GM13976 (cell line): ENCODE results near the gene HSPB6.

ENCODE experiments used
- DNase-seq: peaks from one replicate; pipeline ENCODE4 v3.0.0; 2012; ENCODE audit warnings: low spot score
- in situ Hi-C: fragments of 300-500 bp; cut with MboI; formaldehyde crosslinking; loops from one replicate; pipeline ENCODE4 v1.12.0; 2022; ENCODE audit warnings: low sequenced_read_pairs, mixed read lengths, inconsistent platforms; ENCODE audit not compliant: unreplicated experiment
- TF ChIP-seq, protein P1 (sequence below): IDR thresholded peaks from 2 replicates; pipeline ENCODE4 v1.5.1; 2012; ENCODE audit warnings: borderline replicate concordance, mild to moderate bottlenecking; ENCODE audit not compliant: insufficient read depth; ENCODE audit errors: extremely low read depth, missing control alignments, control extremely low read depth

HSPB6 gene

DNA sequence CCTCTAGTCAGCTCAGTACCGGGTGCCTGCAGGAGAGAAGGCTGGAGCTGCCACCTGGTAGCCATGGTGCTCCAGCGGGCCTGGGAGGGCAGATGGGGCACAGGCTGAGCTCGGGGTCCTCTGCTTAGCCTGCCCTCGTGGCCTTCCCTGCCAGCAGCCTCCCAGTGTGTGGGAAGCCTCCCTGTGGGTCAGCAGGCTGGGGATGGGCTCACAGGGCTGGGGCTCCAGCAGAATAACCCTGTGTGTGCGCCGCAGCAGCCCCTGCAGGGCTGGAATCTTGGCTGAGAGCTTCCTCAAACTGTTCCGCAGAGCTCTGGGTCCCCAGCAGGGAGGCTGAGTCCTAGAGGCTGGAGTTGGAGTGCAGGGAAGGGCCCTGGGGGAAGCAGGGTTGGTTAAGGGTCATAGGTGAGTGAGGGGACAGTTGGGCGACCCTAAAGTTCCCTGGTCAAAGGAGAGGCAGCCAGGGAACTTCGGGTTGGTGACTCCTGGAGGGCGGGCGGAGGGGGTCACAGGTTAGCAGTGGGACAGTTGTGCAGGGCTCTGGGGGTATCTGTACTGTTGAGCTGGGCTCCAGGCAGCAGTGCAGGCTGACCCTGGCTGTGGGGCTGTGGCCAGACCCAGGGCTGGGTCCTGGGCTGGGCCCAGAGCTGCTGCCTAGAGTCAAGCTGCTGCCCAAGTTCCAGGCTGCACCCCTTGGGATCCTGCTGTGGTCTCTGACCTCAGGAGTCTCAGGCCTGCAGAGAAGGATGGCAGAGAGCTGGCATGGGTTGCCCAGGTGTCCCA lies 32.6 kb upstream of the HSPB6 start:
- DNase-seq, result no peak
- TF ChIP-seq, protein P1, sequence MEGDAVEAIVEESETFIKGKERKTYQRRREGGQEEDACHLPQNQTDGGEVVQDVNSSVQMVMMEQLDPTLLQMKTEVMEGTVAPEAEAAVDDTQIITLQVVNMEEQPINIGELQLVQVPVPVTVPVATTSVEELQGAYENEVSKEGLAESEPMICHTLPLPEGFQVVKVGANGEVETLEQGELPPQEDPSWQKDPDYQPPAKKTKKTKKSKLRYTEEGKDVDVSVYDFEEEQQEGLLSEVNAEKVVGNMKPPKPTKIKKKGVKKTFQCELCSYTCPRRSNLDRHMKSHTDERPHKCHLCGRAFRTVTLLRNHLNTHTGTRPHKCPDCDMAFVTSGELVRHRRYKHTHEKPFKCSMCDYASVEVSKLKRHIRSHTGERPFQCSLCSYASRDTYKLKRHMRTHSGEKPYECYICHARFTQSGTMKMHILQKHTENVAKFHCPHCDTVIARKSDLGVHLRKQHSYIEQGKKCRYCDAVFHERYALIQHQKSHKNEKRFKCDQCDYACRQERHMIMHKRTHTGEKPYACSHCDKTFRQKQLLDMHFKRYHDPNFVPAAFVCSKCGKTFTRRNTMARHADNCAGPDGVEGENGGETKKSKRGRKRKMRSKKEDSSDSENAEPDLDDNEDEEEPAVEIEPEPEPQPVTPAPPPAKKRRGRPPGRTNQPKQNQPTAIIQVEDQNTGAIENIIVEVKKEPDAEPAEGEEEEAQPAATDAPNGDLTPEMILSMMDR, result no peak
- in situ Hi-C loops, result no loop called here

DNA sequence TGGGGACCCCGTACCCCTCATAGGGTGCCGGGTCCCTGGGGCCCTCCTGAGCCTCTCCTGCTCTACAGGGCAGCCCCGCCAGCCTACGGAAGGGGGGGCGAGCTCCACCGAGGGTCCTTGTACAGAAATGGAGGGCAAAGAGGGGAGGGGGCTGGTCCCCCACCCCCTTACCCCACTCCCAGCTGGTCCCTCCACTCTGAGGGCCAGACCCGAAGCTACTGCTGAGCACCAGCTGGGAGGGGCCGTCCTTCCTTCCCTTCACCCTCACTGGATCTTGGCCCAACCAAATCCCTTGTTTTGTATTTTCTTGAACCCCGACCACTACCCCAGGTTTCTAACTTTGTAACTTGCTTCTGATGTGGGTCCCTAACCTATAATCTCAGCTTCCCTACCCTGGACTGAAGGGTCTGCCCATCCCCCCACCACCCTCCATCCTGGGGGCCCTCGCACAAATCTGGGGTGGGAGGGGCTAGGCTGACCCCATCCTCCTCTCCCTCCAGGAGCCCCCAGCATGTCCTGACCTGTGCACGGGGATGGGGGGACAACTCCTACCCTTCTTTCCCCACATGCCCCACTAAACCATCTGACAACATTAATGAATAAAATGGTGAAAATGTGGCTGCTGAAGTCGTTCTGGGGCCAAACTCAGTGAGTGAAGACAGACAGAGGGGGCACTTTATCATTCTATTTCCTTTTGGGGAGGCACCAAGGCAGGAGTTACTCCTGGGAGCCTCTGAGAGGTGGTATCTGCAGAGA lies 31.6 kb upstream of the HSPB6 start:
- in situ Hi-C loops, result no loop called here
- DNase-seq, result no peak
- TF ChIP-seq, protein P1, result no peak

DNA sequence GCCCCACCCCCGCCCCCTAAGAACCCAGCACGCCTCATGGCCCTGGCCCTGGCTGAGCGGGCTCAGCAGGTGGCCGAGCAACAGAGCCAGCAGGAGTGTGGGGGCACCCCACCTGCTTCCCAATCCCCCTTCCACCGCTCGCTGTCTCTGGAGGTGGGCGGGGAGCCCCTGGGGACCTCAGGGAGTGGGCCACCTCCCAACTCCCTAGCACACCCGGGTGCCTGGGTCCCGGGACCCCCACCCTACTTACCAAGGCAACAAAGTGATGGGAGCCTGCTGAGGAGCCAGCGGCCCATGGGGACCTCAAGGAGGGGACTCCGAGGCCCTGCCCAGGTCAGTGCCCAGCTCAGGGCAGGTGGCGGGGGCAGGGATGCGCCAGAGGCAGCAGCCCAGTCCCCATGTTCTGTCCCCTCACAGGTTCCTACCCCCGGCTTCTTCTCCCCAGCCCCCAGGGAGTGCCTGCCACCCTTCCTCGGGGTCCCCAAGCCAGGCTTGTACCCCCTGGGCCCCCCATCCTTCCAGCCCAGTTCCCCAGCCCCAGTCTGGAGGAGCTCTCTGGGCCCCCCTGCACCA lies 30.5 kb upstream of the HSPB6 start:
- in situ Hi-C loops, result no loop called here
- no peak for DNase-seq
- TF ChIP-seq, protein P1, result no peak

DNA sequence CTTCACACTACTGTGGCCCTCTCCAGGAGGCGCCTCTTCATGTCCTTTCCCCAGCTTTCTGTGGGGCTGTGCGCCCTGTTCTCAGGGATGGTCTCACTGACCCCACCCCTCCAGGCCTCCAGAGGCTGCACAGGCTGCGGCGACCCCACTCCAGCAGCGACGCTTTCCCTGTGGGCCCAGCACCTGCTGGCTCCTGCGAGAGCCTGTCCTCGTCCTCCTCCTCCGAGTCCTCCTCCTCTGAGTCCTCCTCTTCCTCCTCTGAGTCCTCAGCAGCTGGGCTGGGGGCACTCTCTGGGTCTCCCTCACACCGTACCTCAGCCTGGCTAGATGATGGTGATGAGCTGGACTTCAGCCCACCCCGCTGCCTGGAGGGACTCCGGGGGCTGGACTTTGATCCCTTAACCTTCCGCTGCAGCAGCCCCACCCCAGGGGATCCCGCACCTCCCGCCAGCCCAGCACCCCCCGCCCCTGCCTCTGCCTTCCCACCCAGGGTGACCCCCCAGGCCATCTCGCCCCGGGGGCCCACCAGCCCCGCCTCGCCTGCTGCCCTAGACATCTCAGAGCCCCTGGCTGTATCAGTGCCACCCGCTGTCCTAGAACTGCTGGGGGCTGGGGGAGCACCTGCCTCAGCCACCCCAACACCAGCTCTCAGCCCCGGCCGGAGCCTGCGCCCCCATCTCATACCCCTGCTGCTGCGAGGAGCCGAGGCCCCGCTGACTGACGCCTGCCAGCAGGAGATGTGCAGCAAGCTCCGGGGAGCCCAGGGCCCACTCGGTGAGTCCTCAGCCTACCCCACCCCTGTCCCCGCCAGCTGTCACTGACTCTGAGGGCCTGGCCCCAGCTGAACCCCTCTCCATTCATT lies 29.7 kb upstream of the HSPB6 start:
- in situ Hi-C loops, result no loop called here
- TF ChIP-seq, protein P1, result no peak
- no peak for DNase-seq

DNA sequence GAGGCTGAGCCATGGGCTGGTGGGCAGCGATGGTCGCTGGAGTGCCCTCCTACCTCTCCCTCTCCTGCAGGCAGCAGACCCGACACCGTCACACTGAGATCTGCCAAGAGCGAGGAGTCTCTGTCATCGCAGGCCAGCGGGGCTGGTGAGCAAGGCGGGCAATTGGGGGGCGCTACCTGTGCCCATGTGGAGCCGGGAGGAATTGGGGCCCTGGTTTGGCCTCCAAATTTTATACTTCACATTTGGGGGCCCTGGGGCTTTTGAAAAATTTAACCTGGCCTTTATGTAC lies 28.5 kb upstream of the HSPB6 start:
- TF ChIP-seq, protein P1, result no peak
- DNase-seq, result no peak
- in situ Hi-C loops, result no loop called here
